DOHH2 (cell line): ENCODE measurements around the gene PITX1.

Experiments used
- H3F3A ChIP-seq: fragments of 200-600 bp; sonication (generic), shearing (Covaris generic); 2 replicates; pipeline ENCODE4 v1.6.0; 2016; ENCODE audit warnings: antibody characterized with exemption, mild to moderate bottlenecking; ENCODE audit not compliant: control insufficient read depth, insufficient read depth
- H3K27ac ChIP-seq: fragments of 200-600 bp; sonication (generic); 2 replicates; pipeline ENCODE4 v1.5.1; 2014; ENCODE audit warnings: low read depth, mild to moderate bottlenecking, low read length, moderate library complexity
- H3K27me3 ChIP-seq: fragments of 200-600 bp; sonication (generic); 2 replicates; pipeline ENCODE4 v1.6.1; 2014; ENCODE audit warnings: mild to moderate bottlenecking, low read length, mixed read lengths; ENCODE audit not compliant: control insufficient read depth
- H3K36me3 ChIP-seq: fragments of 200-600 bp; sonication (generic); 2 replicates; pipeline ENCODE4 v1.6.1; 2014; ENCODE audit warnings: mild to moderate bottlenecking, low read length, moderate library complexity, mixed read lengths; ENCODE audit not compliant: control insufficient read depth
- H3K4me1 ChIP-seq: fragments of 200-600 bp; sonication (generic); 2 replicates; pipeline ENCODE4 v1.6.1; 2014; ENCODE audit warnings: mild to moderate bottlenecking, low read length, mixed read lengths; ENCODE audit not compliant: control insufficient read depth
- H3K4me2 ChIP-seq: fragments of 200-600 bp; sonication (generic); 2 replicates; pipeline ENCODE4 v1.6.0; 2014; ENCODE audit warnings: mild to moderate bottlenecking, low read length, moderate library complexity
- H3K4me3 ChIP-seq: fragments of 200-600 bp; sonication (generic); 2 replicates; pipeline ENCODE4 v1.5.1; 2014; ENCODE audit warnings: mild to moderate bottlenecking, low read length, mixed read lengths
- H3K79me2 ChIP-seq: fragments of 200-600 bp; sonication (generic); 2 replicates; pipeline ENCODE4 v1.6.1; 2014; ENCODE audit warnings: mild to moderate bottlenecking, low read length, mixed read lengths; ENCODE audit not compliant: control insufficient read depth
- H3K9me2 ChIP-seq: fragments of 200-600 bp; sonication (generic); replicated peaks from 2 replicates; pipeline ENCODE4 v1.6.1; 2014; ENCODE audit warnings: mild to moderate bottlenecking, low read length, mixed read lengths; ENCODE audit not compliant: control insufficient read depth
- H3K9me3 ChIP-seq: fragments of 200-600 bp; sonication (generic); 2 replicates; pipeline ENCODE4 v1.6.1; 2014; ENCODE audit warnings: antibody characterized with exemption, low read length, mixed read lengths; ENCODE audit not compliant: control insufficient read depth, insufficient read depth
- H4K20me1 ChIP-seq: fragments of 200-600 bp; sonication (generic); 2 replicates; pipeline ENCODE4 v1.6.0; 2014; ENCODE audit warnings: low read depth, mild to moderate bottlenecking, antibody characterized with exemption, low read length, moderate library complexity; ENCODE audit not compliant: control insufficient read depth, insufficient read depth
- EZH2phosphoT487 ChIP-seq: fragments of 200-600 bp; sonication (generic); IDR thresholded peaks from 2 replicates; pipeline ENCODE4 v1.6.1; 2017; ENCODE audit warnings: borderline replicate concordance, mild to moderate bottlenecking, antibody characterized with exemption, low read length, moderate library complexity, mixed read lengths
- TF ChIP-seq, protein P1 (sequence below): fragments of 200-600 bp; sonication (generic); IDR thresholded peaks from one replicate; pipeline ENCODE4 v1.5.1; 2014; ENCODE audit warnings: antibody characterized with exemption, mild to moderate bottlenecking, low read depth, low read length; ENCODE audit not compliant: poor library complexity, severe bottlenecking

The PITX1 gene

DNA sequence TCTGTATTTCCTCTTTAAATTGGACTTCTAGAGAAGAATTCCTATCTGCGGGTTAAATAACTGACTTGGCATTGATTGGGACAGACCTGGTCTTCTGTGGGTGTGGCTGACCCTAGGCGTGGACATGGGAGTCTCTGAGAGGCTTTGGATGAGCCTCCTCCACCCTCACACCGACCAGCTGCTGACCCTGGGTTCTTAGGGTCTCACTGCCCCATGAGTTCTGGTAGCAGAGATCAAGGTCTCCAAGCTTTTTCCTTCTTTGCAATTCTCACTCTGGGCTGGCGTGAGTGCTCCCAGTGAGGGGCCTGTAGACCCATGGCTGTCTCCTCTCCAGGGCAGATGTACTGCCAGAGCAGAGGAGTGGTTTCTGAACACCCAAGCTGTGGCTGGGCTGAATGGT lies 41.6 kb upstream of the PITX1 start:
- Histone ChIP-seq H3K9me3 (no peaks in the 10 kb centered on the region), H3K9me2 (no peaks in the 10 kb centered on the region), H3K4me1 (peaks cover 3% of the 10 kb centered on the region; the same call in 1 of the 2 replicates), H4K20me1 (no peaks in the 10 kb centered on the region), H3F3A (no peaks in the 10 kb centered on the region), H3K79me2 (no peaks in the 10 kb centered on the region), H3K27ac (no peak overlapping the region), H3K4me2 (no peak overlapping the region), H3K27me3 (no peaks in the 10 kb centered on the region), H3K36me3 (no peaks in the 10 kb centered on the region), H3K4me3 (no peak overlapping the region)
- no peak for TF ChIP-seq EZH2phosphoT487

DNA sequence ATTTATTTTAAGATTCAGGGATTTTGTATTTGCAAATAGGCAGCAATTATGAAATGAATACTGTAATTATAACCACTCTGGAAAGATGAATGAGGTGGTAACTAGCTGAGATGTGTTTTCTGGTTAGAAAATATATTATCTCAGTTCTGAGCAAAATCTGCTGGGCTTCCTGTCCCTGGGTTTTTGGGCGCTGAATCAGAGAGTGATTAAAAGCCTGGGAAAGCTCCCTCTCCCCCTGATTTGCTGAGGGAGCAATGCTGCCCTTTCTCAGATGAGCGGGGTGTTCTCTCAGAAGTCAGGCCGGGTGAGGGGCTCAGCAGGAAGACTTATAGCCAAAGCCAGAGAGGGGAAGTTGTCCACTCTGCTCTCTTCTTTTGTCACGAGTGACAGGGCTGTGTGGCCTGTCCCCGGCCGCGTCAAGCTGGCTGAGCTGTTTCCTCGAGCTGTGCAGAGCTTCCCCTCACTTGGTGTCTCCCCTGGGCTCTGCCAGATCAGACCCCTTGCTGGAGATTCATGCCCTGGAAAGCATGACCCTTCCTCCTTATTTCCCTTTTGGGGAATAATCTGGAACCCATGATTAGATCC lies 39.8 kb upstream of the PITX1 start:
- H3F3A ChIP-seq = no peaks in the 10 kb centered on the region
- no peaks in the 10 kb centered on the region for H4K20me1 ChIP-seq
- no peaks in the 10 kb centered on the region for H3K9me2 ChIP-seq
- no peak for TF ChIP-seq EZH2phosphoT487
- TF ChIP-seq, protein P1, sequence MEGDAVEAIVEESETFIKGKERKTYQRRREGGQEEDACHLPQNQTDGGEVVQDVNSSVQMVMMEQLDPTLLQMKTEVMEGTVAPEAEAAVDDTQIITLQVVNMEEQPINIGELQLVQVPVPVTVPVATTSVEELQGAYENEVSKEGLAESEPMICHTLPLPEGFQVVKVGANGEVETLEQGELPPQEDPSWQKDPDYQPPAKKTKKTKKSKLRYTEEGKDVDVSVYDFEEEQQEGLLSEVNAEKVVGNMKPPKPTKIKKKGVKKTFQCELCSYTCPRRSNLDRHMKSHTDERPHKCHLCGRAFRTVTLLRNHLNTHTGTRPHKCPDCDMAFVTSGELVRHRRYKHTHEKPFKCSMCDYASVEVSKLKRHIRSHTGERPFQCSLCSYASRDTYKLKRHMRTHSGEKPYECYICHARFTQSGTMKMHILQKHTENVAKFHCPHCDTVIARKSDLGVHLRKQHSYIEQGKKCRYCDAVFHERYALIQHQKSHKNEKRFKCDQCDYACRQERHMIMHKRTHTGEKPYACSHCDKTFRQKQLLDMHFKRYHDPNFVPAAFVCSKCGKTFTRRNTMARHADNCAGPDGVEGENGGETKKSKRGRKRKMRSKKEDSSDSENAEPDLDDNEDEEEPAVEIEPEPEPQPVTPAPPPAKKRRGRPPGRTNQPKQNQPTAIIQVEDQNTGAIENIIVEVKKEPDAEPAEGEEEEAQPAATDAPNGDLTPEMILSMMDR = no peak
- H3K4me2 ChIP-seq = no peak overlapping the region
- no peak overlapping the region for H3K4me3 ChIP-seq
- peaks cover 3% of the 10 kb centered on the region; the same call in 1 of the 2 replicates for H3K4me1 ChIP-seq
- no peaks in the 10 kb centered on the region for H3K27me3 ChIP-seq
- no peaks in the 10 kb centered on the region for H3K79me2 ChIP-seq
- no peaks in the 10 kb centered on the region for H3K36me3 ChIP-seq
- no peak overlapping the region for H3K27ac ChIP-seq
- H3K9me3 ChIP-seq = no peaks in the 10 kb centered on the region

DNA sequence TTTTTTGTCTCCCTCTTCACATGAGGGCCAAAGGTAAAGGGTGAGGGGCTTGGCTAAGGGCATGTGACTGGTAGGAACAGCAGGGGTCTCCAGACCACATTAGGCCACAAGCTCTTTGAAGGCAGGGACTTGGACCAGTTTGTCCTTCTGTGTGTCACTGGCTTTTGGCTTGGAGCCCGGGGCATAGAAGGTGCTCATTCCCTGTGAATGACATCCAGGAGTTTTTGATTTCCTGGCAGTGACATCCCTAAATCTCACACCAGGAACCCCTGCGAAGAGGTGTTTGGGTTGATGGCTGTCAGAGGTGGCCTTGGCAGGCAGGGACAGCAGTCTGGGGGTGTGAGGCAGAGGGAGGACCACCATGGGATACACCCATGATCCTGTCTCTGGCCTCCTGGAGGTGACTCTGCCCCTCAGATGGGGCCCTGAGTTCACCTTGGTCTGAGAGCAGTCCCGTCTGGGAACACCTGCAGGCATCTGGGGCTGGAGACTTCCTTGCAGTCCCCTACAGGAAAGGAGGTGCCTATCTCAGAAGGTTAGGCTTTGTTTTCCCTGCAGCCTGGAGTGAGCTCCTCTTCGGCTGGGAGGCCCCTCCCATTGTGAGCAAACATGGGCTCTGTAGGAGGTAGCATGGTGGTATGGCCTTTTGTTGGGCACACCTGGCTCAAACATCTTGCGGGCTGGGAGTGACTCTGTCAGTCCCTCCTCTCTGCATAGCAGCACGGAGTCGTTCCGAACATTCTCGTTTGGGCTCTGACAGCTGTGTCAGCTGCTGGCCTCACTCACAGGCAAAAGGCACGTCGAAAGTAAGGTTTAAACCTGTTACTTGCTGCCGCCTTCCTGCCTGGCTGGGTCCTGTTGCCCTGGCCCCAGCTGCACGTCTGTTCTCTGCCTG lies 38.6 kb upstream of the PITX1 start:
- no peaks in the 10 kb centered on the region for H3K9me3 ChIP-seq
- H3K4me3 ChIP-seq = no peak overlapping the region
- H3K9me2 ChIP-seq = no peaks in the 10 kb centered on the region
- H3K36me3 ChIP-seq = no peaks in the 10 kb centered on the region
- H3K27me3 ChIP-seq = no peaks in the 10 kb centered on the region
- H3K4me1 ChIP-seq = peaks cover 3% of the 10 kb centered on the region; the same call in 1 of the 2 replicates
- H3K4me2 ChIP-seq = no peak overlapping the region
- H3F3A ChIP-seq = no peaks in the 10 kb centered on the region
- H3K79me2 ChIP-seq = no peaks in the 10 kb centered on the region
- no peak overlapping the region for H3K27ac ChIP-seq
- no peak for TF ChIP-seq EZH2phosphoT487
- TF ChIP-seq, protein P1 = no peak
- H4K20me1 ChIP-seq = no peaks in the 10 kb centered on the region

DNA sequence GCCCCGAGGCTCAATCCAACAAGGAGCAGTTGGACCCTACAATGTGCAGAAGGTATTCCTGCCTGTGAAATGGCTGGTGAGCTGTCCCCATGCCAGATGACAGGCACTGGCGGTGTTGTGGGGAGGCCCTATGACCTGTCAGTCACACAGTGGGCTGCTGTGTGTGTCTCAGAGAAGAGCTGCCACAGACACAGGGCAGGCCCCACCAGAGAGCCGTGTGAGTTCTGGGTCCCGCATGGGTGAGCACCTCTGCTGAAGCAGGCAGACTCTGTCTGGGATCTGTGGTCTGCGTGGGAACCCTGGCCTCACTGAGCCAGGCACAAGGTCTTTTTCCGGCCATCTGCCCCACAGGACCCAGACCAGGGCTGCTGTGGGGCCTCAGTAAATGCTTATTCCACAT lies 37.3 kb upstream of the PITX1 start:
- TF ChIP-seq, protein P1 = no peak
- no peak for TF ChIP-seq EZH2phosphoT487
- no peaks in the 10 kb centered on the region for H3K9me3 ChIP-seq
- no peaks in the 10 kb centered on the region for H3K36me3 ChIP-seq
- H3K79me2 ChIP-seq = no peaks in the 10 kb centered on the region
- no peak overlapping the region for H3K4me2 ChIP-seq
- H4K20me1 ChIP-seq = no peaks in the 10 kb centered on the region
- H3K4me3 ChIP-seq = no peak overlapping the region
- no peaks in the 10 kb centered on the region for H3K9me2 ChIP-seq
- no peak overlapping the region for H3K27ac ChIP-seq
- peaks cover 3% of the 10 kb centered on the region; the same call in 1 of the 2 replicates for H3K4me1 ChIP-seq
- H3K27me3 ChIP-seq = no peaks in the 10 kb centered on the region
- no peaks in the 10 kb centered on the region for H3F3A ChIP-seq
